ENCODE data around the gene HK1. TPM values are rescaled to one million over a fixed set of nuclear protein-coding genes. Genes with fewer than 3 reads are reported as not detected.

Gene HK1
- total RNA-seq, 2 donors from 2014 or later, result 186 to 228 TPM

- H3K4me3 ChIP-seq, result no peak overlapping the region
- peaks cover 23% of the 10 kb centered on the region for H3K36me3 ChIP-seq
- no peak for TF ChIP-seq CTCF (IDR thresholded peaks at IDR 0.05)
- H3K27me3 ChIP-seq, result no peaks in the 10 kb centered on the region
- H3K9me3 ChIP-seq, result no peaks in the 10 kb centered on the region
- H3K27ac ChIP-seq, result peak overlapping the region in 1 of 2 donors; percentile 9
- peaks cover 0 to 60% of the 10 kb centered on the region in 2 donors for H3K4me1 ChIP-seq
- no peak for DNase-seq (ENCODE audit: low spot score)
Measured at GRCh38 chr10:69346776-69347175, 68.5 kb downstream of the HK1 start.

GRCh38 chr10:69348816-69349541 lies 70.7 kb downstream of the HK1 start:
- peaks cover 0 to 66% of the 10 kb centered on the region in 2 donors for H3K4me1 ChIP-seq
- no peak for TF ChIP-seq CTCF (IDR thresholded peaks at IDR 0.05)
- peak; percentile 93 for DNase-seq (ENCODE audit: low spot score)

GRCh38 chr10:69349542-69349888 lies 71.2 kb downstream of the HK1 start:
- DNase-seq (ENCODE audit: low spot score), result no peak
- Histone ChIP-seq H3K9me3 (no peaks in the 10 kb centered on the region), H3K4me1 (peaks cover 0 to 63% of the 10 kb centered on the region in 2 donors), H3K36me3 (peaks cover 16% of the 10 kb centered on the region), H3K27me3 (no peaks in the 10 kb centered on the region), H3K27ac (peak overlapping the region; percentile 59 to 74), H3K4me3 (no peak overlapping the region)
- no peak for TF ChIP-seq CTCF (IDR thresholded peaks at IDR 0.05)

More at GRCh38 chr10:69348816-69349541, 70.7 kb downstream of the HK1 start:
- Histone ChIP-seq H3K9me3 (no peaks in the 10 kb centered on the region), H3K27ac (peak overlapping the region; percentile 59 to 74), H3K27me3 (no peaks in the 10 kb centered on the region), H3K4me3 (no peak overlapping the region), H3K36me3 (peaks cover 21% of the 10 kb centered on the region)

- no peak for TF ChIP-seq CTCF (IDR thresholded peaks at IDR 0.05)
Measured at GRCh38 chr10:69351589-69351988, 73.3 kb downstream of the HK1 start.

GRCh38 chr10:69352569-69353264 lies 74.4 kb downstream of the HK1 start:
- H3K4me1 ChIP-seq, result peaks cover 0 to 39% of the 10 kb centered on the region in 2 donors

More at GRCh38 chr10:69351589-69351988, 73.3 kb downstream of the HK1 start:
- Histone ChIP-seq H3K27me3 (no peaks in the 10 kb centered on the region), H3K4me3 (no peak overlapping the region), H3K9me3 (no peaks in the 10 kb centered on the region), H3K36me3 (peaks cover 7% of the 10 kb centered on the region), H3K4me1 (peaks cover 0 to 42% of the 10 kb centered on the region in 2 donors), H3K27ac (no peak overlapping the region)
- DNase-seq (ENCODE audit: low spot score), result no peak

More at GRCh38 chr10:69352569-69353264, 74.4 kb downstream of the HK1 start:
- Histone ChIP-seq H3K36me3 (no peaks in the 10 kb centered on the region), H3K27me3 (no peaks in the 10 kb centered on the region), H3K4me3 (no peak overlapping the region), H3K27ac (peak overlapping the region in 1 of 2 donors; percentile 23), H3K9me3 (no peaks in the 10 kb centered on the region)
- TF ChIP-seq CTCF (IDR thresholded peaks at IDR 0.05), result no peak
- DNase-seq (ENCODE audit: low spot score), result no peak
